Activated CD4-positive, alpha-beta T cell treated with anti-CD3 and anti-CD28 coated beads for 36 hours (primary cell): ENCODE measurements around the gene SFMBT2. TPM values are rescaled to one million over a fixed set of nuclear protein-coding genes. Genes with fewer than 3 reads are reported as not detected.
A peak's percentile ranks its signal among the peaks of the same experiment; 100 is the strongest.

ENCODE experiments used
- ATAC-seq: fragments of 200-7000 bp; cut with Tn5 transposase; one replicate; pipeline ENCODE4 v1.10.0; 2021; ENCODE audit warnings: mild to moderate bottlenecking, moderate library complexity
- CTCF ChIA-PET: fragments of 350-600 bp; sonication (Branson Sonifier 250); formaldehyde crosslinking; loops from one replicate; lab custom pipeline; 2021; ENCODE audit warnings: antibody characterized with exemption; lab: Charles Lee
- POLR2A ChIA-PET: fragments of 350-600 bp; sonication (Branson Sonifier 250); formaldehyde crosslinking; loops from one replicate; lab custom pipeline; 2021; ENCODE audit warnings: antibody characterized with exemption, inconsistent platforms; lab: Charles Lee
- DNase-seq: peaks from one replicate; pipeline ENCODE4 v3.0.0-alpha.2; 2020
- H3K27ac Mint-ChIP-seq: one replicate; pipeline ENCODE4 v1.8.0; 2021; ENCODE audit warnings: mixed read lengths
- H3K27me3 Mint-ChIP-seq: one replicate; pipeline ENCODE4 v1.8.0; 2021; ENCODE audit warnings: mixed read lengths
- H3K36me3 Mint-ChIP-seq: one replicate; pipeline ENCODE4 v1.8.0; 2021; ENCODE audit warnings: low read depth, mixed read lengths
- H3K4me1 Mint-ChIP-seq: one replicate; pipeline ENCODE4 v1.8.0; 2021; ENCODE audit warnings: mixed read lengths
- H3K4me3 Mint-ChIP-seq: one replicate; pipeline ENCODE4 v1.8.0; 2021; ENCODE audit warnings: mild to moderate bottlenecking, moderate library complexity, mixed read lengths
- H3K9me3 Mint-ChIP-seq: one replicate; pipeline ENCODE4 v1.8.0; 2021; ENCODE audit warnings: low read depth, mixed read lengths
- intact Hi-C, 2 experiments: fragments of 100-400 bp; cut with DNase I in 1 of 2; cut with micrococcal nuclease in 1 of 2; formaldehyde crosslinking; loops; one replicate each; pipeline versions ENCODE4 v1.14.2 to v1.15.1; 2022 to 2024; cut with DNase I, micrococcal nuclease
- total RNA-seq, 2 experiments: library from RNA; stranded (reverse); gene quantifications; one replicate each; pipeline ENCODE4 v1.2.3, GENCODE V29; 2021

Gene SFMBT2
- total RNA-seq, 2 experiments from 2014 or later: 17.6 to 18.0 TPM

GRCh38 chr10:7260412-7260900 is 150.4 kb downstream of the SFMBT2 start:
- ATAC-seq (peak; percentile 11), DNase-seq (no peak)
- H3K36me3 Mint-ChIP-seq: peaks cover 17% of the 10 kb centered on the region
- ChIA-PET POLR2A (no interaction called here), CTCF (interaction anchor here (1.9 kb wide), 1 partner anchor 9 kb away, joined by 14 read pairs; no protein-coding TSS in a partner anchor)
- H3K4me1 Mint-ChIP-seq: peaks cover 58% of the 10 kb centered on the region
- H3K27ac Mint-ChIP-seq: peak overlapping the region; percentile 16
- H3K9me3 Mint-ChIP-seq: no peaks in the 10 kb centered on the region
- H3K27me3 Mint-ChIP-seq: no peaks in the 10 kb centered on the region
- intact Hi-C loops: loop anchor here (1.0 to 10.0 kb wide), 4 partner anchors 148 to 794 kb away; partner anchors contain the start of gene GATA3 (in 1 of the 2)
- no peak overlapping the region for H3K4me3 Mint-ChIP-seq

GRCh38 chr10:7258948-7259523 is 151.8 kb downstream of the SFMBT2 start:
- CTCF ChIA-PET: interaction anchor here (0.8 to 1.9 kb wide), 5 partner anchors 9 to 158 kb away, joined by 3 to 14 read pairs (median 4); no protein-coding TSS in a partner anchor
- POLR2A ChIA-PET: interaction anchor here (1.2 kb wide), 2 partner anchors 10 to 66 kb away, joined by 4 to 6 read pairs; no protein-coding TSS in a partner anchor

GRCh38 chr10:7255517-7255916 is 155.3 kb downstream of the SFMBT2 start:
- ATAC-seq (no peak), DNase-seq (no peak)
- POLR2A ChIA-PET: no interaction called here
- CTCF ChIA-PET: interaction anchor here (0.8 kb wide), 1 partner anchor 12 kb away, joined by 3 read pairs; no protein-coding TSS in a partner anchor
- H3K27ac Mint-ChIP-seq: no peak overlapping the region
- H3K4me1 Mint-ChIP-seq: peaks cover 70% of the 10 kb centered on the region
- intact Hi-C loops: loop anchor here (5.0 to 10.0 kb wide), 3 partner anchors 68 to 328 kb away; no protein-coding TSS in a partner anchor
- H3K27me3 Mint-ChIP-seq: no peaks in the 10 kb centered on the region
- peaks cover 34% of the 10 kb centered on the region for H3K36me3 Mint-ChIP-seq
- no peak overlapping the region for H3K4me3 Mint-ChIP-seq
- H3K9me3 Mint-ChIP-seq: no peaks in the 10 kb centered on the region

More at GRCh38 chr10:7258948-7259523, 151.8 kb downstream of the SFMBT2 start:
- Mint-ChIP-seq H3K4me3 (peak overlapping the region; percentile 15), H3K27ac (peak overlapping the region; percentile 74), H3K9me3 (no peaks in the 10 kb centered on the region), H3K4me1 (peaks cover 62% of the 10 kb centered on the region), H3K27me3 (no peaks in the 10 kb centered on the region), H3K36me3 (peaks cover 28% of the 10 kb centered on the region)
- peak; percentile 24 for ATAC-seq
- intact Hi-C loops: loop anchor here (5.0 to 10.0 kb wide), 3 partner anchors 72 to 332 kb away; no protein-coding TSS in a partner anchor
- peak; percentile 84 for DNase-seq

GRCh38 chr10:7251696-7252465 is 159.0 kb downstream of the SFMBT2 start:
- ChIA-PET CTCF (no interaction called here), POLR2A (interaction anchor here (0.7 kb wide), 1 partner anchor 18 kb away, joined by 3 read pairs; no protein-coding TSS in a partner anchor)
- intact Hi-C loops: loop anchor here in 1 of 2 experiments (10.0 kb wide), 1 partner anchor 127 kb away; no protein-coding TSS in a partner anchor
- peak; percentile 47 for DNase-seq
- Mint-ChIP-seq H3K27me3 (no peaks in the 10 kb centered on the region), H3K27ac (peak overlapping the region; percentile 18), H3K36me3 (peaks cover 31% of the 10 kb centered on the region), H3K4me1 (peaks cover 37% of the 10 kb centered on the region), H3K9me3 (no peaks in the 10 kb centered on the region), H3K4me3 (no peak overlapping the region)
- peak; percentile 77 for ATAC-seq

GRCh38 chr10:7250236-7250635 is 160.6 kb downstream of the SFMBT2 start:
- no peaks in the 10 kb centered on the region for H3K27me3 Mint-ChIP-seq
- intact Hi-C loops: loop anchor here in 1 of 2 experiments (10.0 kb wide), 1 partner anchor 125 kb away; no protein-coding TSS in a partner anchor
- no peaks in the 10 kb centered on the region for H3K9me3 Mint-ChIP-seq
- CTCF ChIA-PET: no interaction called here
- H3K4me1 Mint-ChIP-seq: peaks cover 22% of the 10 kb centered on the region
- no peak for DNase-seq
- peaks cover 29% of the 10 kb centered on the region for H3K36me3 Mint-ChIP-seq
- H3K27ac Mint-ChIP-seq: no peak overlapping the region
- no peak overlapping the region for H3K4me3 Mint-ChIP-seq
- POLR2A ChIA-PET: no interaction called here
- ATAC-seq: no peak

- no peaks in the 10 kb centered on the region for H3K27me3 Mint-ChIP-seq
- ChIA-PET CTCF (no interaction called here), POLR2A (no interaction called here)
- H3K4me1 Mint-ChIP-seq: peaks cover 33% of the 10 kb centered on the region
- DNase-seq (no peak), ATAC-seq (no peak)
- H3K36me3 Mint-ChIP-seq: peaks cover 25% of the 10 kb centered on the region
- no peak overlapping the region for H3K4me3 Mint-ChIP-seq
- intact Hi-C loops: no loop called here
- no peak overlapping the region for H3K27ac Mint-ChIP-seq
- H3K9me3 Mint-ChIP-seq: no peaks in the 10 kb centered on the region
Observed at GRCh38 chr10:7248585-7249164, 162.2 kb downstream of the SFMBT2 start.

GRCh38 chr10:7248148-7248547 is 162.7 kb downstream of the SFMBT2 start:
- Mint-ChIP-seq H3K27me3 (no peaks in the 10 kb centered on the region), H3K4me3 (no peak overlapping the region), H3K9me3 (no peaks in the 10 kb centered on the region), H3K36me3 (peaks cover 25% of the 10 kb centered on the region), H3K27ac (no peak overlapping the region), H3K4me1 (peaks cover 31% of the 10 kb centered on the region)
- POLR2A ChIA-PET: no interaction called here
- CTCF ChIA-PET: no interaction called here
- no peak for DNase-seq
- no peak for ATAC-seq
- intact Hi-C loops: no loop called here

GRCh38 chr10:7245505-7245904 is 165.3 kb downstream of the SFMBT2 start:
- POLR2A ChIA-PET: no interaction called here
- no peak overlapping the region for H3K4me3 Mint-ChIP-seq
- no peak overlapping the region for H3K27ac Mint-ChIP-seq
- peaks cover 36% of the 10 kb centered on the region for H3K36me3 Mint-ChIP-seq
- DNase-seq: no peak
- H3K9me3 Mint-ChIP-seq: no peaks in the 10 kb centered on the region
- CTCF ChIA-PET: interaction anchor here (1.0 kb wide), 1 partner anchor 119 kb away, joined by 3 read pairs; no protein-coding TSS in a partner anchor
- intact Hi-C loops: no loop called here
- H3K27me3 Mint-ChIP-seq: no peaks in the 10 kb centered on the region
- ATAC-seq: no peak
- H3K4me1 Mint-ChIP-seq: peaks cover 21% of the 10 kb centered on the region

GRCh38 chr10:7243873-7244272 is 167.0 kb downstream of the SFMBT2 start:
- DNase-seq (no peak), ATAC-seq (peak; percentile 47)
- no peaks in the 10 kb centered on the region for H3K9me3 Mint-ChIP-seq
- peaks cover 48% of the 10 kb centered on the region for H3K36me3 Mint-ChIP-seq
- H3K4me1 Mint-ChIP-seq: peaks cover 38% of the 10 kb centered on the region
- intact Hi-C loops: no loop called here
- H3K27me3 Mint-ChIP-seq: no peaks in the 10 kb centered on the region
- ChIA-PET CTCF (interaction anchor here (1.1 to 1.4 kb wide), 2 partner anchors 11 to 26 kb away, joined by 3 to 4 read pairs; no protein-coding TSS in a partner anchor), POLR2A (no interaction called here)
- no peak overlapping the region for H3K4me3 Mint-ChIP-seq
- H3K27ac Mint-ChIP-seq: peak overlapping the region; percentile 39

GRCh38 chr10:7243139-7243538 is 167.7 kb downstream of the SFMBT2 start:
- no peak overlapping the region for H3K27ac Mint-ChIP-seq
- intact Hi-C loops: no loop called here
- H3K4me3 Mint-ChIP-seq: no peak overlapping the region
- no peaks in the 10 kb centered on the region for H3K27me3 Mint-ChIP-seq
- peaks cover 51% of the 10 kb centered on the region for H3K36me3 Mint-ChIP-seq
- DNase-seq (no peak), ATAC-seq (no peak)
- no peaks in the 10 kb centered on the region for H3K9me3 Mint-ChIP-seq
- POLR2A ChIA-PET: interaction anchor here (0.6 kb wide), 1 partner anchor 60 kb away, joined by 6 read pairs; no protein-coding TSS in a partner anchor
- H3K4me1 Mint-ChIP-seq: peaks cover 39% of the 10 kb centered on the region
- CTCF ChIA-PET: interaction anchor here (1.1 to 1.4 kb wide), 2 partner anchors 12 to 26 kb away, joined by 3 to 4 read pairs; no protein-coding TSS in a partner anchor
